Non-pigmented ciliary epithelial cell (primary cell): ENCODE data around the gene CD300E.
"Not testable (repeated sequence)": the region's sequence is repeated elsewhere in the genome, so short reads cannot be mapped to it uniquely, and the experiment has no call there.

Experiments
- DNase-seq: peaks from one replicate; pipeline ENCODE4 v3.0.0-alpha.2; 2010; ENCODE audit warnings: low read depth

CD300E gene

GRCh38 chr17:74623693-74624093 lies at the start of gene CD300E:
TSS of gene CD300E (minus strand) at chr17:74623738. CDS start at chr17:74623621, 117 bp downstream.
- DNase-seq, result no peak

DNA sequence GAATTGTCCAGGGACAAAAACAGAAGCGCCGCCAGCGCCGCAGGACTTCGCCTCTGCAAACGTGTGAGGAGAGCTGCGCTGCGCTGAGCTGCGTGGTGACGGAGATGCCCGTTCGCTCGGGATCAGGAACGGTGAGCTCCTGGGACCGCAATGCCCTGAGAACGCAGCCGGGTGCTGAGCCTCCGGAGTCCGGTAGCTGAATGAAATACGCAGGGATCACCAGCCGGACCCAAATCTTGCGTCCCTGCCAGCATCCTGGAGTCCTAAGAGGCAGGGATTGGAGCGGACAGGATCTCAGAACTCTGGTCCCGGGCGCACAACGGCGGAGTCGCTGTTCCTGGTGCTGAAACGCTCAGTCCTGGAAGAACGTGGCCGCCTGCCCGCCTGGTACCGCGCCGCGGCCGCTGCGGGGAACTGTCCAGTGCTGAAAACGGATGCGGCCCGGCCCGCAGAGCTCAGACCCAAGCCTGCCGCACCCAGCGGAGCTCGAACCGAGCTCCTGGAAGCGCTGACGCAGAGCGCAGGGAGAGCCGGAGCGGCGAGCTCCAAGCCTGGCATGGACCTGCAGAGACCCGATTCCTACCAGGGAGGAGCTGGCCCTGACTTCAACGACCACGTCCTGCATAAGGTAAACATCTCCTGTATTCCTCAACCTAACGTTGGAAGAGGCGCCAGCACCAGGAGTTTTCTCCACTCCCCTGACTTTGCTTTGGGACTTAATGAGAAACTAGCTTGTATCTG lies 47.7 kb upstream of the CD300E start:
- DNase-seq, result peak; percentile 17

DNA sequence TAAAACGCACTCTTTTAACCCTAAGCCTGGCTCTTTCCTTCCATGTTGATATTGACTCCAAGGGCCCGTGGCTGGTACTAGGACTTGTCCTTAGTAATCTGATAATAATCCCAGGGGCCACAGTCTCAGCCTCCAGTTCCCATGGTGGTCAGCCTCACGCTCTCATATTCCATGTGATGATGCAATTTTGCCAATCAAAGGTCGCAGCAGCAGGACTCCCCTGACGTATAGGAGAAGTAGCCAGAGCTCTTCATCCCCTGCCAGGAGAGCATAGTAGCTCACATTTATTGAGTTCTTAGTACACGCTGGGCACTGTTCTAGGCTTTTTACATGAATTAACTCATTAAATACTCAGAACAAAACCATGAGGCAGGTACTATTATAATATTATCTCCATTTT lies 46.8 kb upstream of the CD300E start:
- DNase-seq, result no peak

DNA sequence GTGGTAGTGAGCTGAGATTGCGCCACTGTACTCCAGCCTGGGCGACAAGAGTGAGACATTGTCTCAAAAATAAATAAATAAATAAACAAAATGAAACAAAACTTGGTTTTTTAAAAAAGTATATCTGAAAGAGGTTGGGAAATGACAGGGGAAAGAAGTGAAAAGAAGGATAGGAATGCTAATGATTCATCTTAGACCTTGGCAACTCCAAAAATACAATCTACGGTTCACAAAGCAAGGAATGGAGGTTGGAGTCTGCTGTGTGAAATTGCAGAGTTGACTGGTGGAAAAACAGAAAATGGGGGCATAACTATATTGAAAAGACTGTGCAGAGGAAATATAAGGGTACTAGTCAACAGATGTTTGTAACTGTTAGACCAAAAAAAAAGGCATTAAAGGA lies 40.0 kb upstream of the CD300E start:
- no peak for DNase-seq

- DNase-seq, result no peak
These were observed 36.4 kb upstream of the CD300E start for GRCh38 chr17:74659889-74660288.

DNA sequence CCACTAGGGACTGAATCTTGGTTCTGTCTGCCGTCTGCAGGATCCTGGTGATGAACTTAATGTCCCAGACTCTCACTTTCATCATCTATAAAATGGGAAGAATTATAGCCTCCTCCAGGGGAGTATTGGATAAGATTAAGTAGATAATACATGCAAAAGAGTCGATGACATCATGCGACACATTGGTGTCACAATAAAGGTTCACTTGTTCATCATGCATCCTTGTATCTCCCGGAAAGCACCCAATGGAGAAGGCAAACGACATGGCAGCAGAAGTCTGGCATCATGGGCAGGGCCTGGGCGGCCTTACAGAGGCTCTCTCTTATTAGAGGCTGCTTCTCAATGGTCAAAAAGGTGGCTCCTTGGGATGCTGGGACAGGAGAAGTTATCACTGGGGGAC lies 35.1 kb upstream of the CD300E start:
- no peak for DNase-seq

DNA sequence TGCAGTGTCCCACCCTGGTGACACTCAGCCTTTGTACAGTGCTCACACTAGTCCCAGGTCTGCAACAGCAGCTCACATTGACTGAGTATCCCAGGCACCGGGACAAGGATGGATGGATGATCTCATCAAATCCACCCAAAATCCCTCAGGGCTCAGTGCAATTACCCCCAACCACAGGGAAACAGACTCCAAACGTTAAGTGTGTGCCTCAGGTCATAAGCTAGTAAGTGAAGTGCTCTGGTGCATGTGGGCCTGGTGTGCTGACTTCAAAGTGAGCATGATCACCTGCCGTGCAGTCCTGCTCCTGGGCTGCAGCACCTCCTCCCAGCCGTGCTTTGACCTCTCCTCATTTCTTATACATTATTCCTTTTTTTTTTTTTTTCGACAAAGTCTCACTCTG lies 31.2 kb upstream of the CD300E start:
- no peak for DNase-seq

- DNase-seq, result no peak
These were observed 28.5 kb upstream of the CD300E start for GRCh38 chr17:74652020-74652419.

GRCh38 chr17:74649909-74650308 lies 26.4 kb upstream of the CD300E start:
- no peak for DNase-seq

DNA sequence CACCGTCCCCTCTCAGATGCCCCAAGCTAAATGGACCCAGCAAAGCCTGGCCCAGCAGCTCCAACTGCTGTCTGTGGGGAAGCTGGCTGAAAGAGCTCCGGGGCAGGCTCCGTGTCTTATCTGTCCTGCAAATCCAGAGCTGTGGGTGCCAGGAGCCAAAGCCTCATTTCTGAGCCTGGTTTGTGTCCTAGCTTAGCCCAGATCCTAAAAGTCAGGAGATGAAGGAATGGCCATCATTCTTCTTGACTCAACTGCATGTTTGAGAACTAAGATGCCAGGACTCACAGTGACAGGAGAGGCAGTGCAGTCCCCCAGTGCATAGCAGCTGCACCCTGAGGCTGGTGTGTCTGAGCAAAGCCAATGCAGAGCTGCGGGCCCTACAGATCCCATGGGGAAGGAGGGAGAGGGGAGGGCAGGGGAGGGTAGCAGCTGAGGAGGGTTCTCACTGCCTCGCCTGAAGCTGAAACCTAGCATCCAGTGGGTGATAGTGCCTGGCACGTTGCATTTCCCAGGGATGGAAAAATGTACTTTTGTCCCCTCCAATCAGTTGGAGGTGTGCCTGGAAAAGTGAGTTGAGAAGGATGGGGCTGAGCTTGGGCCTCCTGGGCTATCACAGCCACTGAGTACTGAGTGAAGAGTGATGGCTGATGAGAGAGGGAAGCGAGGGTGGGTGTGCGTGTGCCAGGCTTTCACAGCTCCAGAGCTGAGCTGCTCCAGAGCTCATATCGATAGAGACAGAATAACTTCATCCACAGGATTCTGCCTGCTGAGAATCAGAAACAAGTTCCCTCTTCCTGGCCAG lies 24.5 kb upstream of the CD300E start:
- DNase-seq, result no peak

DNA sequence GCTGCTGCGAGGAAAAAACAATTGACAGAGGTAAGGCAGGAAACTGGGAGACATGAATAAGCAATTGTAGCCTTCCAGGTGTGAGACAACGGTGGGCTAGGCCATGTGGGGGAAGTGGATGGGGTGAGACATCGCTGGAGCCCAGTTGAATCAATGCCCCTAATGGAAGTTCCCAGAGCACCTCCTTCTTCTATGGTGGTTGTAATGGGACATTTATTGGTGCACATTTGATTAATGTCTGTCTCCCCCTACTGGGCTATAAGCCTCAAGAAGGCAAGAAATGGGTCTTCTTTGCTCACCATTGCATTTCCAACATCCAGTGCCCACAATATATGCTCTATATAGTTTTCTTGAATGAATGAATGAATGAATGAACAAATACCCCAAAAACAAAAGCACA lies 22.7 kb upstream of the CD300E start:
- DNase-seq, result no peak

- DNase-seq, result no peak
These were observed 21.5 kb upstream of the CD300E start for GRCh38 chr17:74645010-74645409.

- no peak for DNase-seq
These were observed 20.9 kb upstream of the CD300E start for GRCh38 chr17:74644419-74644818.

- no peak for DNase-seq
These were observed 20.3 kb upstream of the CD300E start for GRCh38 chr17:74643826-74644225.

GRCh38 chr17:74642995-74643394 lies 19.5 kb upstream of the CD300E start:
- DNase-seq, result no peak

DNA sequence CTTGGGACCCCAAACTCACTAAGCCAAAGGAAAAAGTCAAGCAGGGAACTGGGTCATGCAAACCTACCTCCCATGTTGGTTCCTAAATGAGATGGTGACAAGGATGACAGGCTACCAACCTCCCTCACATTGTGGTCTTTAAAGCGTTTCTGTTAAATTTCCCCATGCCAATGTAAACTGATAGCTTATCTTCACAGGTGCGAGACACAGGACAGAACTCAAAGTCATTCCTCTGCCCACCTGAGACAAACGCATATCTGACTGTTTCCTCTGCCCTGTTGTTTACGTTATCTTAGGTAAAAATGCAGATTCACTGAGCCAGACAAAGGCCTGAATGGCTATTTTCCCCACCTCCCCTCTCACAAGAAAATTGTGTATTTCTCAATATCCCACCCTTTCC lies 19.0 kb upstream of the CD300E start:
- DNase-seq, result no peak

DNA sequence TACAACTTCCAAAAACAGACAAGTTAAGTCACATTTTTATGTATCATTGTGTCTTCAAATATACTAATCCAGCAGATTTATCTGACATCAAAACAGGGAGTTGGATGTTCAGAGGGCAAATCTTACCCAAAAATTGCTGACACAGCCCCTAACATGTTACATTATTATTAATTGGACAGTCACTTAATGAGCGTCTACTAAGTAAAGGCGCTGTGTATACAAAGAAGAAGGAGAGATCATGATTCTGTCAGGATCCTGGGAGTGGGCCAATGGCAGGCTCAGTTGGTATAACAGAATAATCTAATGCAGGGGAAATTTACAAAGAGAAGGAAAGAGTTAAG lies 18.4 kb upstream of the CD300E start:
- DNase-seq, result no peak

- DNase-seq, result no peak
These were observed 17.9 kb upstream of the CD300E start for GRCh38 chr17:74641224-74641957.

DNA sequence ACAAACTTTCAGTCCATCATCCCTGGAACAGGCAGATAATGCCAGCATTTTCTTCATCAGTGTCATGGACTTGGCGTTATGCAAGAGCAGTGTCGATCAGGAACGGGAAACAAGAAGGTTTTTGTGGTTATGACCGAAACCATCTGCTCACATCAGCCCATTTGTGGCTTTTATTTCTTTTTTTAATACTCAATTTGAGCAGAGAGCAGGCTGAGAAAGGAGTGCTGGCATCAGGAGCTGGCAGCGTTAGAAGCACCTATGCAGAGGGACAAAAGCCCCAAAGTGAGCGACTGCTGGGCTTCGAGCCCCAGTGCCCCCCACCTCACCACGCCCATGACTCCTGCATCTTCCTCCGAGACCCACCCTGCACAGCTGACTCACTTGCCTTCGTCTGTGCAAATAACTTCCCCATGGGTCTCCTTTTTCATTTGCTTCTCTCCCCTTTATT lies 16.2 kb upstream of the CD300E start:
- no peak for DNase-seq

- no peak for DNase-seq
These were observed 14.4 kb upstream of the CD300E start for GRCh38 chr17:74637926-74638325.

- DNase-seq, result no peak
These were observed 13.7 kb upstream of the CD300E start for GRCh38 chr17:74637265-74637664.

- DNase-seq, result not testable (repeated sequence)
These were observed 13.1 kb upstream of the CD300E start for GRCh38 chr17:74636541-74637085.

DNA sequence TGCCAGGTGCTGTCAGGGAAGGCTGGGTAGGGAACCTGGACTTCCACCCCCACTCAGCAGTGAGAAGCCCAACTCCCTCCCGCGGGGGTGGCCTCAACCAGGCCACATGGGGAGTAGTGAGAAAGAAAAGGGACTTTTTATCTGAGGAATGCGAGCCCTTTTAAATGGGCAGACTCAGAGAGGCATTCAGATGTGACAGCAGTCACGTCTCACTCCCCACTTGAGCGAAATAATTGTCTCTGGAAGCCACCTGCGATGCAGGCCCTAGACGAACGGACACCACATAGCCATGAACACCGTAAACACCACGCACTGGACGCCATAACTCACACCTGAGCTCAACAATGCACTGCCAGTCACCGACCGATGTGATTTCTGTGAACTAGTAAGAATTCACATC lies 11.9 kb upstream of the CD300E start:
- no peak for DNase-seq
